ENCODE measurements around the gene LRMDA. TPM values are rescaled to one million over a fixed set of nuclear protein-coding genes. Genes with fewer than 3 reads are reported as not detected.

Gene LRMDA
- polyA plus RNA-seq, 2 of the 4 experiments (the other 2 are of a cell fraction): 4.6 to 5.2 TPM

- DNase-seq (ENCODE audit: low read depth in 1 of 2, low spot score in 1 of 2): no peak
- ChIA-PET CTCF (no interaction called here), POLR2A (no interaction called here)
- Histone ChIP-seq H3K9me3 (no peaks in the 10 kb centered on the region), H3K4me2 (no peak overlapping the region), H3K4me3 (no peak overlapping the region), H3K27ac (no peak overlapping the region), H3K4me1 (no peaks in the 10 kb centered on the region)
- TF ChIP-seq HOXB13 (CRISPR knock-in tag; IDR thresholded peaks at IDR 0.05; ENCODE audit: low read depth): no peak
- no peak for TF ChIP-seq CTCF (IDR thresholded peaks at IDR 0.05)
- no peak for TF ChIP-seq HEYL (CRISPR knock-in tag; IDR thresholded peaks at IDR 0.05)
- TF ChIP-seq ELK1 (IDR thresholded peaks at IDR 0.05; ENCODE audit: low read depth, low read length): no peak
- no peak for TF ChIP-seq SMC3 (IDR thresholded peaks at IDR 0.05)
- no peak for TF ChIP-seq HOXB5 (CRISPR knock-in tag; IDR thresholded peaks at IDR 0.05)
- no peak for TF ChIP-seq RARB (CRISPR knock-in tag; IDR thresholded peaks at IDR 0.05)
- ATAC-seq: no peak
- WGBS (ENCODE audit: missing lambda C conversion rate): 0% methylated on average over 1 of the region's 1 CpG
- no peak for FAIRE-seq
Observed at GRCh38 chr10:75995720-75996119, 564.3 kb downstream of the LRMDA start.

- Histone ChIP-seq H3K4me2 (no peak overlapping the region), H3K4me3 (no peak overlapping the region), H3K27ac (no peak overlapping the region), H3K4me1 (no peaks in the 10 kb centered on the region), H3K9me3 (no peaks in the 10 kb centered on the region)
- no peak for ATAC-seq
- WGBS (ENCODE audit: missing lambda C conversion rate): 62% methylated on average over 2 of the region's 2 CpGs
- no peak for TF ChIP-seq POLR2A (IDR thresholded peaks at IDR 0.05; ENCODE audit: low read length)
- no peak for TF ChIP-seq CEBPB (IDR thresholded peaks at IDR 0.05)
- TF ChIP-seq GATA3 (IDR thresholded peaks at IDR 0.05; ENCODE audit: borderline replicate concordance): no peak
- no peak for TF ChIP-seq HOXB13 (CRISPR knock-in tag; IDR thresholded peaks at IDR 0.05; ENCODE audit: low read depth)
- TF ChIP-seq ESRRA (IDR thresholded peaks at IDR 0.05; ENCODE audit: borderline replicate concordance, low read length): no peak
- TF ChIP-seq JUN (IDR thresholded peaks at IDR 0.05): no peak
- TF ChIP-seq EHF (CRISPR knock-in tag; IDR thresholded peaks at IDR 0.05): no peak
- TF ChIP-seq KDM1A (IDR thresholded peaks at IDR 0.05; ENCODE audit: low read depth): no peak
- no peak for TF ChIP-seq TP53 (CRISPR knock-in tag; IDR thresholded peaks at IDR 0.05)
- TF ChIP-seq RFX5 (IDR thresholded peaks at IDR 0.05): no peak
- TF ChIP-seq ZNF302 (CRISPR knock-in tag; IDR thresholded peaks at IDR 0.05): no peak
- TF ChIP-seq ZFP36 (IDR thresholded peaks at IDR 0.05; ENCODE audit: borderline replicate concordance, partially characterized antibody): no peak
- no peak for TF ChIP-seq HDAC2 (IDR thresholded peaks at IDR 0.05)
- no peak for TF ChIP-seq E2F6 (IDR thresholded peaks at IDR 0.05; ENCODE audit: borderline replicate concordance, low read depth)
- no peak for TF ChIP-seq NFE2L2 (conservative IDR thresholded peaks at IDR 0.05; ENCODE audit: low read length)
- TF ChIP-seq REST (IDR thresholded peaks at IDR 0.05): no peak
- TF ChIP-seq RAD21 (conservative IDR thresholded peaks at IDR 0.05 in 1 of 2, IDR thresholded peaks at IDR 0.05 in 1 of 2): no peak
- no peak for TF ChIP-seq BHLHE40 (IDR thresholded peaks at IDR 0.05; ENCODE audit: low read depth, low read length)
- no peak for DNase-seq (ENCODE audit: low read depth in 1 of 2, low spot score in 1 of 2)
- ChIA-PET CTCF (interaction anchor here (1.2 kb wide), 1 partner anchor 50 kb away, joined by 3 read pairs; no protein-coding TSS in a partner anchor), POLR2A (no interaction called here)
- FAIRE-seq: no peak
Observed at GRCh38 chr10:75999001-75999400, 567.6 kb downstream of the LRMDA start.

Data from A549 (cell line).